ENCODE measurements around the gene ZEB1. TPM values are rescaled to one million over a fixed set of nuclear protein-coding genes. Genes with fewer than 3 reads are reported as not detected.
"Not testable (repeated sequence)": the region's sequence is repeated elsewhere in the genome, so short reads cannot be mapped to it uniquely, and the experiment has no call there.

ZEB1 gene
- polyA plus RNA-seq, 3 donors, result 23.0 to 24.6 (median 23.9) TPM

- no peak for DNase-seq
Measured at GRCh38 chr10:31418481-31418880, 99.5 kb downstream of the ZEB1 start.

- no peak for DNase-seq
Measured at GRCh38 chr10:31419394-31420063, 100.5 kb downstream of the ZEB1 start.

GRCh38 chr10:31421322-31421721 lies 102.3 kb downstream of the ZEB1 start:
- no peak for DNase-seq

- no peak for DNase-seq
Measured at GRCh38 chr10:31422634-31423033, 103.6 kb downstream of the ZEB1 start.

GRCh38 chr10:31424473-31424872 lies 105.5 kb downstream of the ZEB1 start:
- no peak for DNase-seq

DNA sequence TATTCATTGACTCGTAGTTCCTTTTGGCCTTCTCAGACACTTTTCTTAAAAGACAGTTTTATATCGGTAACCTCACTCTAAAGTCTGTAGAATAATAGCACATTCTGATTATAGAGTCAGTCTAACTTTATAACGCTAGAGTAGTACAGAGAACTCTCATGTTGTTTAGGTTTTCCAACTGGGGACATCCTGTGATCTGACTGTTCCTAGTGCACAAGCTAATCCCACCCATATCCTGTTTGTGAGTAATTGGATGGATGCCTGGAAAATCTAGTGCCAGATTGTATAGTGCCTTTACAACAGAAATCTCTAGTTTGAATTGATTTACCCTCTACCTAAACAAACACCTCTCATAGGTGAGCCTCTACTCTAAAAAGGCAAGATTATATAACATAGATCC lies 107.4 kb downstream of the ZEB1 start:
- DNase-seq, result peak; percentile 7

DNA sequence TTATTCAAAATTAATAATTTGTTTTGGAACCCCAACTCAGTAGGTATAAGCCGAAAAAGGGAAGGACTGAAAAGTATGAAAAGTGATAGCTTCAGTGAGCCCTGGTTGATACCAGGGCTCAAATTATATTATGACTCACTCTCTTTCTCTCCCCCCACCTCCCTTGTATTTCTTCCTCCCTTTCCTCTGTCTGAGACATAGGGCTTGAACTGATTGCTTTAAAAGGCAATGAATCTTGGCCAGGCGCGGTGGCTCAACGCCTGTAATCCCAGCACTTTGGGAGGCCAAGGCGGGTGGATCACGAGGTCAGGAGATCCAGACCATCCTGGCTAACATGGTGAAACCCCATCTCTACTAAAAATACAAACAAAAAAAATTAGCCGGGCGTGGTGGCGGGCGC lies 108.3 kb downstream of the ZEB1 start:
- not testable (repeated sequence) for DNase-seq

DNA sequence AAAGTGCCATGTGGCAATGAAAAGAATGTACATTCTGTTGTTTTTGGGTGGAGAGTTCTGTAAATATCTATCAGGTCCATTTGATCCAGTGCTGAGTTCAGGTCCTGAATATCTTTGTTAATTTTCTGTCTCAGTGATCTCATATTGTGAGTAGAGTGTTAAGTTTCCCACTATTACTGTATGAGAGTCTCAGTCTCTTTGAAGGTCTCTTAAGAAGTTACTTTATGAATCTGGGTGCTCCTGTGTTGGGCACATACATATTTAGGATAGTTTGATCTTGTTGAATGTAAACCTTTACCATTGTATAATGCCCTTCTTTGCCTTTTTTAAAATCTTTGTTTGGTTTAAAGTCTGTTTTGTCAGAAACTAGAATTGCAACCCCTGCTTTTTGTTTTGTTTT lies 109.5 kb downstream of the ZEB1 start:
- DNase-seq, result not testable (repeated sequence)

GRCh38 chr10:31431021-31431420 lies 112.0 kb downstream of the ZEB1 start:
- no peak for DNase-seq

DNA sequence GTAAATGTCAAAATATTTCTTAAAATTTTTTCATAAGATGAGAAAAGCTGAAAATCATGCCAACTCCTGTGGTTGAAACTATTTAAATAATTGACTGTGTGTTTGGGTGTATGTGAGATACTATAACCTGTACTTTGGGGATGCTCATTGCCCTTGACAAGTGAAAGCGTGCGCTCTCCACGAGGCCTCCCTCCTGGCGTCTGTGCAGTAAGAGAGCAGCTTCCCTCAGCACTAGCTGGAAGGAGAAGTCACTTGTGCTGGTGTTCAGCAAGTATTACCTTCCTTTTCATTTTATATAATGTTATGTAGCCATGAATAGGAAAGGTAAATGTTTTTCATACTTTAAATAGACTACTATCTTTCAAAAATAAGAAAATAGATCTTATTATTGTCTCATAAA lies 118.9 kb downstream of the ZEB1 start:
- no peak for DNase-seq

- no peak for DNase-seq
Measured at GRCh38 chr10:31451766-31452165, 132.8 kb downstream of the ZEB1 start.

DNA sequence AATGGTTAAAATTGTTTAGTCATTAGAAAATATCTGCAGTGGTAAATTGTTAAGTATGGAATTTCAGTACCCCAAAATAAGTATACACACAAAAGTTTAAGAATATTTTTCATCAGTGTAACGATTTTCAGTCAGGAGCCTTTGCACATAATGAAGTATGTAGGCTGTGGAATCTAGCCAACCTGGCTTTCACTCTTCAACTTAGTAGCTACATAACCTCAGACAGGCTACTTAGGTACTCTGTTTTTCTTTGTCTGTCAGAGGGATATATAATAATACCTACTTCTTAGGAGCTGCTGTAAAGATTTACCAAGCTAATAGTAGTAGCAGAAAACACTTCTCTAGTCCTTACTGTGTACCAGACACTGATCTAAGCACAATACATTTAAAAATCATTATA lies 137.5 kb downstream of the ZEB1 start:
- no peak for DNase-seq

GRCh38 chr10:31457858-31458257 lies 138.8 kb downstream of the ZEB1 start:
- no peak for DNase-seq

- DNase-seq, result no peak
Measured at GRCh38 chr10:31458974-31459373, 140.0 kb downstream of the ZEB1 start.

- DNase-seq, result no peak
Measured at GRCh38 chr10:31460242-31460641, 141.2 kb downstream of the ZEB1 start.

GRCh38 chr10:31464552-31464951 lies 145.5 kb downstream of the ZEB1 start:
- no peak for DNase-seq

DNA sequence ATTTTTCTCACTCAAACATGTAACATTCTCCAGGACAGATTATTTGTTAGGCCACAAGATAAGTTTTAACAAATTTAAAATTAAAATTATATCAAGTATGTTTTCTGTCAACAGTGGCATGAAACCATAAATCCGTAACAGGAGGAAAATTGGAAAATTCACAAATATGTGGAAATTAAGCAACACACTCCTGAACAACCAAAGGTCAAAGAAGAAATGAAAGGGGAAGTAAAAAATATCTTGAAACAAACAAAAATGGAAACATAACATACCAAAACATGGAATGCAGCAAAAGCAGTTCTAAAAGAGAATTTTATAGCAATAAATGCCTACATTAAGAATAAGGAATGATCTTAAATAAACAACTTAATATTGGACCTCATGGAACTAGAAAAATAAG lies 147.3 kb downstream of the ZEB1 start:
- no peak for DNase-seq

DNA sequence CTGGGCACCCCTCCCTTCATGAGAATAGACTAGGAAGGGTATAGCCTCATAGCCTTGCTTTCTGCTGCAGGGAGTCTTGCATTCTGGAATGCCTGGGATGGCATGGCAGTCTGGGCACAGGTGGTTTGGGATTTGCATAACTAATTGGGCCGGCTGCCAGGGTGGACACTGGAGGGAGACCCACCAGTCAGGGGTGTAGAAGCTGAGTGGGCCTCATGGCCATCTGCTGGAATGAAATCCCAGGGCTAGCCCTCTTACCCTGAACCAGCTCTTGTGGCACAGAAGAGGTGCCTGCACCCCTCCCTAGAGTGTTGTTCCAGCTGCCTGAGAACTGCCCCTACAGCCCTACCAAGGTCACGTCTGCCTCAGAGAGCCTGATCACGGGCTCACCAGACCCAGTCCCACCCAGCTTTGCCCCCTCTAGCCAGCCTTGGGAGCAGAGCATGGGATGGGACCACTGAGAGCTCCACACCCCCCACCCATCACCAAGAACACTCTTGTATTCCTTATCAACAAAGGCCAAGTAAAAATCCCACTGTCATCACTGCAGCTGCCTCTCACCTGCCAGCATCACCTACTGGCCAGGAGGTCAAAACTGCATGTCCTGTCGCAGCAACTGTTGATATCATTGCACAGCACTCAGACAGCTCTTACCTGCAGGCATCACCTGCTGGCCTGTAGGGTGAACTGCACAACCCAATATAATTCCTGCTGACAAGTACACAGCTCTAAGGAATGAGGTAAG lies 148.9 kb downstream of the ZEB1 start:
- no peak for DNase-seq

DNA sequence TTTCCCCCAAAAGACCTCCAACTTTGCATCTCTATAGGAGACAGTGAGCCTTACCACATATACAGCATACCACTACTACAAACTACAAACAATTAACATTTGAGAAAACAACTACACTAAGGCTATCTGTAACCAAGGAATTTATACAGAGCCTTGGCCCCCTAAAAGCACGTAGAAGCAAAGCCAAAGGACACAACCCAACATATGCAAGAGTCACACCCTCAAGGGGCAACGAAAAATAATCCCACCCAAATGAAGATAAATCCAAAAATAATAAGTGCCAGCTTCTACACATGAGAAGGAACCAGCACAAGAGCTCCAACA lies 149.5 kb downstream of the ZEB1 start:
- DNase-seq, result no peak

DNA sequence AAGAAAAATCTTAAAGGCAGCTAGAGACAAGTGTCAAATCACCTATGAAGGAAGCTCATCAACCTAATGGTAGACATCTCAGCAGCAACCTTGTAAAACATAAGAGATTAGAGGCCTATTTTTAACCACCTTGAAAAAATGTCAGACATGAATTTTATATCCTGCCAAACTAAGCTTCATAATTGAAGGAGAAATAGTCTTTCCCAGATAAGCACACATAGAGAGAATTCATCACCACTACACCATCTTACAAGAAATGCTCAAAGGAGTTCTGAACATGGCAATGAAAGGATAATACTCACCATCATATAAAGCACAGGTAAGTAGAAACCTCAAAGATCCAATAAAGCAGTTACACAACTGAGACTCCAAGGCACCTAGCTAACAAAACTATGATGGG lies 156.5 kb downstream of the ZEB1 start:
- DNase-seq, result no peak

GRCh38 chr10:31476088-31476487 lies 157.1 kb downstream of the ZEB1 start:
- DNase-seq, result no peak

GRCh38 chr10:31477584-31477983 lies 158.6 kb downstream of the ZEB1 start:
- no peak for DNase-seq

GRCh38 chr10:31479752-31480151 lies 160.7 kb downstream of the ZEB1 start:
- no peak for DNase-seq

GRCh38 chr10:31483546-31483945 lies 164.5 kb downstream of the ZEB1 start:
- DNase-seq, result no peak

Measured in renal pelvis (tissue), 4 donors.